Measurements from ENCODE around the gene TRRAP.

- TF ChIP-seq, protein P1, sequence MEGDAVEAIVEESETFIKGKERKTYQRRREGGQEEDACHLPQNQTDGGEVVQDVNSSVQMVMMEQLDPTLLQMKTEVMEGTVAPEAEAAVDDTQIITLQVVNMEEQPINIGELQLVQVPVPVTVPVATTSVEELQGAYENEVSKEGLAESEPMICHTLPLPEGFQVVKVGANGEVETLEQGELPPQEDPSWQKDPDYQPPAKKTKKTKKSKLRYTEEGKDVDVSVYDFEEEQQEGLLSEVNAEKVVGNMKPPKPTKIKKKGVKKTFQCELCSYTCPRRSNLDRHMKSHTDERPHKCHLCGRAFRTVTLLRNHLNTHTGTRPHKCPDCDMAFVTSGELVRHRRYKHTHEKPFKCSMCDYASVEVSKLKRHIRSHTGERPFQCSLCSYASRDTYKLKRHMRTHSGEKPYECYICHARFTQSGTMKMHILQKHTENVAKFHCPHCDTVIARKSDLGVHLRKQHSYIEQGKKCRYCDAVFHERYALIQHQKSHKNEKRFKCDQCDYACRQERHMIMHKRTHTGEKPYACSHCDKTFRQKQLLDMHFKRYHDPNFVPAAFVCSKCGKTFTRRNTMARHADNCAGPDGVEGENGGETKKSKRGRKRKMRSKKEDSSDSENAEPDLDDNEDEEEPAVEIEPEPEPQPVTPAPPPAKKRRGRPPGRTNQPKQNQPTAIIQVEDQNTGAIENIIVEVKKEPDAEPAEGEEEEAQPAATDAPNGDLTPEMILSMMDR (IDR thresholded peaks at IDR 0.05), result no peak
- TF ChIP-seq POLR2A (IDR thresholded peaks at IDR 0.05), result no peak
Observed at GRCh38 chr7:99030951-99031350, 152.6 kb downstream of the TRRAP start.

Data from esophagus squamous epithelium (tissue), 4 donors.